GM21423 (cell line): ENCODE measurements around the gene CMTM6.
A peak's percentile ranks its signal among the peaks of the same experiment; 100 is the strongest.
"Not testable (repeated sequence)": the region's sequence is repeated elsewhere in the genome, so short reads cannot be mapped to it uniquely, and the experiment has no call there.

Experiments
- ATAC-seq: cut with Tn5 transposase; IDR thresholded peaks from one replicate; pipeline ENCODE4 v1.9.1; 2021; ENCODE audit warnings: mild to moderate bottlenecking, moderate library complexity; ENCODE audit not compliant: unreplicated experiment

The CMTM6 gene

GRCh38 chr3:32500231-32500630 lies 2.4 kb downstream of the CMTM6 start:
- ATAC-seq = no peak

GRCh38 chr3:32499585-32499984 lies 3.1 kb downstream of the CMTM6 start:
- ATAC-seq = no peak

GRCh38 chr3:32498992-32499391 lies 3.7 kb downstream of the CMTM6 start:
- ATAC-seq = no peak

GRCh38 chr3:32498252-32498651 lies 4.4 kb downstream of the CMTM6 start:
- ATAC-seq = no peak

- no peak for ATAC-seq
These were observed 7.0 kb downstream of the CMTM6 start for GRCh38 chr3:32495609-32496008.

GRCh38 chr3:32495085-32495484 lies 7.6 kb downstream of the CMTM6 start:
- no peak for ATAC-seq

- peak; percentile 80 for ATAC-seq
These were observed 8.9 kb downstream of the CMTM6 start for GRCh38 chr3:32493437-32494414.

GRCh38 chr3:32492684-32493436 lies 9.8 kb downstream of the CMTM6 start:
- ATAC-seq = no peak

- ATAC-seq = no peak
These were observed 14.1 kb downstream of the CMTM6 start for GRCh38 chr3:32488474-32489008.

GRCh38 chr3:32487781-32488473 lies 14.7 kb downstream of the CMTM6 start:
- ATAC-seq = no peak

- no peak for ATAC-seq
These were observed 18.2 kb downstream of the CMTM6 start for GRCh38 chr3:32484436-32484835.

- no peak for ATAC-seq
These were observed 18.9 kb downstream of the CMTM6 start for GRCh38 chr3:32483772-32484171.

GRCh38 chr3:32482693-32483092 lies 20.0 kb downstream of the CMTM6 start:
- no peak for ATAC-seq

- ATAC-seq = no peak
These were observed 20.6 kb downstream of the CMTM6 start for GRCh38 chr3:32481791-32482631.

GRCh38 chr3:32480604-32481003 lies 22.0 kb downstream of the CMTM6 start:
- no peak for ATAC-seq

- ATAC-seq = no peak
These were observed 28.5 kb downstream of the CMTM6 start for GRCh38 chr3:32474201-32474600.

- ATAC-seq = not testable (repeated sequence)
These were observed 30.5 kb downstream of the CMTM6 start for GRCh38 chr3:32472151-32472550.

GRCh38 chr3:32471246-32471645 lies 31.4 kb downstream of the CMTM6 start:
- ATAC-seq = no peak

- no peak for ATAC-seq
These were observed 32.3 kb downstream of the CMTM6 start for GRCh38 chr3:32470362-32470761.
